ENCODE measurements around the gene LYST.

Gene LYST

DNA sequence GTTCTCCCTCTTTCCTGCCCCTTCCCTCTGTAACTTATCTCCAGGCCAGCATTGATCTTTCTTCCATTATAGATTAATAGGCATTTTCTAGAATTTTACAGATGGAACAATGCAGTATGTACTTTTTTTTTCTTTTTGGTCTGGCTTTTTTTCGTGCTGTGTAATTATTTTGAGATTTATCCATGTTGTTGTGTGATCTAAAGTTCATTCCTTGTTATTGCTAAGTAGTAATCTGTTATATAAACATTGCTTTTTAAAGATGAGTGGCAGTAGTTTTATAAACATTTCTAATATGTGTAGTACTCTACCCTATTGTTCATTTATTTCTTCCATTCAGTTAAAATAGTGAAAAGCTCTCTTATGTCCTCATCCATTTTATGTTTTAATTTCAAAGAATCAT, 5.9 kb downstream of the LYST start:
- no peak overlapping the region for H3K4me3 ChIP-seq (replicated peaks in 1 of 2; ENCODE audit: low read depth in 2 of 2, low read length in 2 of 2)
- no peak for DNase-seq (ENCODE audit: low read depth in 2 of 2)
- TF ChIP-seq, protein P1, sequence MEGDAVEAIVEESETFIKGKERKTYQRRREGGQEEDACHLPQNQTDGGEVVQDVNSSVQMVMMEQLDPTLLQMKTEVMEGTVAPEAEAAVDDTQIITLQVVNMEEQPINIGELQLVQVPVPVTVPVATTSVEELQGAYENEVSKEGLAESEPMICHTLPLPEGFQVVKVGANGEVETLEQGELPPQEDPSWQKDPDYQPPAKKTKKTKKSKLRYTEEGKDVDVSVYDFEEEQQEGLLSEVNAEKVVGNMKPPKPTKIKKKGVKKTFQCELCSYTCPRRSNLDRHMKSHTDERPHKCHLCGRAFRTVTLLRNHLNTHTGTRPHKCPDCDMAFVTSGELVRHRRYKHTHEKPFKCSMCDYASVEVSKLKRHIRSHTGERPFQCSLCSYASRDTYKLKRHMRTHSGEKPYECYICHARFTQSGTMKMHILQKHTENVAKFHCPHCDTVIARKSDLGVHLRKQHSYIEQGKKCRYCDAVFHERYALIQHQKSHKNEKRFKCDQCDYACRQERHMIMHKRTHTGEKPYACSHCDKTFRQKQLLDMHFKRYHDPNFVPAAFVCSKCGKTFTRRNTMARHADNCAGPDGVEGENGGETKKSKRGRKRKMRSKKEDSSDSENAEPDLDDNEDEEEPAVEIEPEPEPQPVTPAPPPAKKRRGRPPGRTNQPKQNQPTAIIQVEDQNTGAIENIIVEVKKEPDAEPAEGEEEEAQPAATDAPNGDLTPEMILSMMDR (IDR thresholded peaks at IDR 0.05; ENCODE audit: low read depth, low read length): no peak

DNA sequence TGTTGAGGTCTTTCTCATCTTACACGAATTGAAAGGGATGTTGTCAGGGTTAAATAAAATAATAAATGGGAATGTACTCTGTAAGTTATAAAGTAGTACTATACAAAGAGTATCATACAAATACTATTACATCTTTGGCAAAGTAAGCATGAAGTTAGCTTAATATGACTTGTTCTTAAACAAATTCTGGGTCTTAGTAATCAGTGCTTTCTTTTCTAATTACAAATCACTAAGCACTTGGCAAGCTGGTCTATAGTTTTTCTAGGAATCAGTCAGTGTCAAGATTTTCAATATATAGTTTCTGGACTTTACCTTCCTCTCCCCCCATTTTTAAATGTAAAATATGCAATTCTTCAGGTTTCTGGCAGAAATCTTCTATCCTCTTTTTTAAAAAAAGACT, 6.9 kb downstream of the LYST start:
- TF ChIP-seq, protein P1 (IDR thresholded peaks at IDR 0.05; ENCODE audit: low read depth, low read length): no peak
- DNase-seq (ENCODE audit: low read depth in 2 of 2): no peak
- no peak overlapping the region for H3K4me3 ChIP-seq (replicated peaks in 1 of 2; ENCODE audit: low read depth in 2 of 2, low read length in 2 of 2)

DNA sequence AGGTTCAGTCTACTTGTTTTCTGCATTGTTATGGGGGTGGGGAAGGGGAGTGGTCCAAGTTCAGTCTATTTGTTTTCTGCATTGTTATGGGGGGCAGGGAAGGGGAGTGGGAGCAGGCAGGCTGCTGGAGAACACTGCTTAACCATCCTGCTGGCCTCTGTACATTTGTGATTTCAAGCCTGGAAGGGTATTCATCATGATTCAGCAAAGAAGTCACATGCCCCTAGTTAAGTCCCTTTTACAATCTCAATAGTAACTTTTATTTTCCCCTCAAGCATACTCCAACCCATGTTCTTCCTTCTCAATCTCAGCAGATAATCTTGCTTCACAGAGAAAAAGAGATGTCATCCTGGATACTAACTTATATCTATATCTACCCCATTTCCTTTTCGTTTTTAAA, 7.9 kb downstream of the LYST start:
- peak in 1 of 2 donors; percentile 18 for DNase-seq (ENCODE audit: low read depth in 2 of 2)
- no peak overlapping the region for H3K4me3 ChIP-seq (replicated peaks in 1 of 2; ENCODE audit: low read depth in 2 of 2, low read length in 2 of 2)
- TF ChIP-seq, protein P1 (IDR thresholded peaks at IDR 0.05; ENCODE audit: low read depth, low read length): no peak

DNA sequence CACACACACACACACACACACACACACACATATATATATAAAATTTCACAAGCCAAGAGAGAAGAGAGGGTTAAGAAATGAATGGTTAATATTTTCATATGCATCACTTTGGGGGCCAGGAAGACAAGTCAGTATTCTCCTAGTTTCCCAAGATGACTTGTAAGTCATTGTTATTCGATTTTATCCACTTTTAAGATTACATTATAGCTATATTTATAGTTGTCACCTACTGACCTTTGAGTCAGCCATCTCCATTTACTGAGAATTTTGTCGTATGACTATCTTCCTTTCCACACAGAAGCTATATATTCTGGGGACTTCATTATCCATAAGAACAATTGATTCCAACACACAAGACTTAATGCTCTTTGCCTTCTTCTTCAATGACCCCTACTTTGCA, 8.9 kb downstream of the LYST start:
- no peak for DNase-seq (ENCODE audit: low read depth in 2 of 2)
- H3K4me3 ChIP-seq (replicated peaks in 1 of 2; ENCODE audit: low read depth in 2 of 2, low read length in 2 of 2): no peak overlapping the region
- TF ChIP-seq, protein P1 (IDR thresholded peaks at IDR 0.05; ENCODE audit: low read depth, low read length): no peak

DNA sequence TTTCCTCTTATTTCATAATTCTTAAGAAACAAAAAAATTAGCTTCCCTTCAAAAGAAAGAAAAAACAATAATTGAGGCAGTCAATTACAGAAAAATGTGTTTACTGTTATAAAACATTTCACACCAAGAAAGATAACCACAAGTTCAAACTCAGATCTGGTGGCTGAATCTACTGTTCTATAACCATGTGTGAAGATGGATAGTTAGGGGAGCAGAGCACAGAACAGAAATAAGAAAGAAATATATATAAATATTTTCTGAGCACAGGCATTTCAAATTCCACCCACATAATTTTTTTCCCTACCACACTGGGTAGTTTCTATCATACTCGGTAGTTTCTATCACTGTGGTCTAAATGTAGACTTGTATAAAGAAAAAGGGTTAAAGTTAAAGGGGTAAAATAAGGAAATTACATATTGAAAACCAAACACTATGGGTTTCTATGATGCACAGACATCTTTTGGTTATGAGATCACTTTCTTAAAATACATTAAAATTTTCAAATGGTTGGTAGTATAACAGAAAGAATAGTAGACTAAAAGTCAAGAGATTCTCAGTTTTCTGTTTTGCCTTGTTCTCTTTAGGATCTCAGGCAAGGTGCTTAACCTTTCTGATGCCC, 10.8 kb downstream of the LYST start:
- TF ChIP-seq, protein P1 (IDR thresholded peaks at IDR 0.05; ENCODE audit: low read depth, low read length): no peak
- peak in 1 of 2 donors; percentile 5 for DNase-seq (ENCODE audit: low read depth in 2 of 2)
- H3K4me3 ChIP-seq (replicated peaks in 1 of 2; ENCODE audit: low read depth in 2 of 2, low read length in 2 of 2): no peak overlapping the region

DNA sequence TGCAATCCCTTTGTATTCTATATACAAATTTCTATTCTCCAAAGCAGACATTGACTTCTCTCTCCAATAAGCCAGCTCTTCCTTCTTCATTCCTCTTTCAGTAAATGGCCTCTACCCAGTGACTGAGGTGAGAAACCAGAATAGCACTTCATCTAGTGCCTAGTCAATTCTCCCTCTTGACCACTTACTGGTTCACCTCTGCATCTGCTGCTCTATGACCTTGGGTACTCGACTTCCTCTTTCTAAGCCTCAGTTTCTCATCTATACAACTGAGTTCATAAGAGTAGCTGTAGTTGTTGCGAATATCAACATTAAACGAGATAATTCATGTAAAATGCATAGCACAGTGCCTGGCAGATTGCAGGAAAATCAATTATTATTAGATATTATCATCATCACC, 12.4 kb downstream of the LYST start:
- TF ChIP-seq, protein P1 (IDR thresholded peaks at IDR 0.05; ENCODE audit: low read depth, low read length): no peak
- DNase-seq (ENCODE audit: low read depth in 2 of 2): no peak
- H3K4me3 ChIP-seq (replicated peaks in 1 of 2; ENCODE audit: low read depth in 2 of 2, low read length in 2 of 2): no peak overlapping the region

DNA sequence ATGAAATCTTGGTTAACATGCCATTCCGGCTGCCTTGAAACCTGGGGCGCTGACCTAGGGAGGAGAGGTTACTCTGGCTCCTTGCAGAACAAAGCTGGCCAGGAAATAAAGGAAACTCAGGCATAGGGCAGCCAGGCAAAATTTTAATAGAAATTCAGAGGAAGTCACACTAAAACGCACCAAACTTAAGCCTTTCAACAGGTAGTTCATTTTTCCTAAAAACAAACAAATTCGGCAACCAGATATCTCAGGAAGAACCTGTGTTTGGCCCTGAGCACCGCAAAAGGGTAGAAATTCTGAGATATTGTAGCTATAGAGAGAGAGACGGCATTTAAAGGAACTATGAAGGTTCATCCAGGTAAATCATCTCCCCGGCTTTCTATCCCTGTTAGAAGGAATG, 13.1 kb downstream of the LYST start:
- TF ChIP-seq, protein P1 (IDR thresholded peaks at IDR 0.05; ENCODE audit: low read depth, low read length): no peak
- no peak overlapping the region for H3K4me3 ChIP-seq (replicated peaks in 1 of 2; ENCODE audit: low read depth in 2 of 2, low read length in 2 of 2)
- DNase-seq (ENCODE audit: low read depth in 2 of 2): no peak
